HG03175 (cell line): ENCODE data around the gene ZBTB7C.

Experiments
- ATAC-seq: cut with Tn5 transposase; IDR thresholded peaks from one replicate; pipeline ENCODE4 v1.9.1; 2021; ENCODE audit warnings: mild to moderate bottlenecking, moderate library complexity; ENCODE audit not compliant: unreplicated experiment

ZBTB7C gene

GRCh38 chr18:48074929-48075706 lies 334.1 kb downstream of the ZBTB7C start:
- no peak for ATAC-seq

DNA sequence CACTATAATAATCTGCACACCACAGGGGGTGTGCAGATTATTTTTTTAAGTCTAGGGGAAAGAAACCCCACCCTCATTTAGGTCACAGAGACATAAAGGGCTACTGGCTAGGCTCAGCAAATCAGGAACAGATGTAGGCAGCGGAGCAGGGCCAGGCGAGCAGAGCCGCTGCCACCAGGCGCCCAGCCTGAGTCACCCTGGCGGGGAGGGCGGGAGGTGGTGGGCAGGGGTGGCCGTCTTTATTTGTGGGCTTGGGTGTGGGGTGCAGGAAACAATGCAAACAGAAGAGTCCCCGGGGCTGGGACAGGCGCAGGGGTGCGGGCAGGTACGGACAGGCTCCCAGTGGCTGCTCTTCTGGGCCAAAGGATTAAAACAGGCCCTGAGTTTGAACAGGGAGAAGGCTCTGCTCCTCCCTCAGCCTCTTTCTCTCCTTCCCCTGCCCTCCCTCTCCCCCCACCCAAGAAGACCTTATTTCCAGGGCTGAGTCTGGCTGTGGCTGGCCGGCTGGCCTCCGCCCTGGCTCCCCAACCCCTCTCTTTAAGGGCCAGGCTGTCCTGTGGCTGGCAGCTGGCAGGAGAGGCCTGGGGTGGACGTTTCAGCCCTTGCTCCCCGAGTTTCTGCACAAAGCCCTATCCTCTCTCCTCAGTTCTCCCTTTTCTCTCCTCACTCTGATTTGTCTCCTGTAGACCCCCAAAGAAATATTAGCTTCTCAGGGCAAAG lies 335.8 kb downstream of the ZBTB7C start:
- ATAC-seq = no peak

- no peak for ATAC-seq
These were observed 336.6 kb downstream of the ZBTB7C start for GRCh38 chr18:48072428-48073204.

DNA sequence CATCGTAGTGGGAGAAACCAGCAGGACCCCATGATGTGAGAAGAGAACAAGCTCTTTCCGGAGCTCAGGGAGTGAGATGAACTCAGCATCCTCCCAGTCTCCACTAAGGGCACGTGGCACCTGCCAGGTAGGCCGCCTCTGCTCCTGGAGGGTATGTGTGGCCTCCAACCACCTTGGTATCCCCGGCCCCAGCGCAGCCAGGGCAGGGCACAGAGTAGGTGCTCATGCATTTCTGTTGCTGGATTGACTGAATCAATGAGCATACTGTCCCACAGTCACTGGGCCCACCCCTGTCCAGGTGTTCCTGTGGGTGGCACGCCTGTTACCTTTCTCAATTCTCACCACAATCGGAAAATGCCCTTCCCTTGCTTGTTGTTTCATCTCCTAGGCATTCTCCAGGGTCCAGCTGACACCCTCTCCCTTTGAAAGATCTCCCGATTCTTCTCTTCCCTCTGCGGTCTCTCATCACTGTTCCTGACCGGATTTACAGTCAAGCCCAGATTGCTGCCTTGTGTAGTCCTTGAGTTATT lies 340.2 kb downstream of the ZBTB7C start:
- ATAC-seq = no peak

DNA sequence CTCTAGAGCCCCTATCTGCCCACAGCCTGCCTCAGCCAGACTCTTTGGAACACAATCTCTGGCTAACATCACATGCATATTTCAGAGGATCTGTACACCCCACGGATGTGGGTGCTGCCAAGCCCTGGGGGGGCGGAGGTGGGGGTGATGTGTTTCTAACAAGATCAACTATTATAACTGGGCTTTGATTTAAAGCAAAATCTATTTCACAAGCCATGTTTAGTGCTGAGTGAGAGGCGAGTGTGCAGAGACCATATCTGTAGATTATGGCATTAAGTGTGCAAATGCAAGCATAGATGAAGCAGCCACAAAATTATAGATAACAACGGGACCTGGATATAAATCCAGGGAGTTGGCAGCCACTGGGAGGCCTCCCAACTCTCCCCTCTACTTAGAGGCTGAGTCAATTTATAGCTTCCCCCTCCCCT lies 342.9 kb downstream of the ZBTB7C start:
- no peak for ATAC-seq

DNA sequence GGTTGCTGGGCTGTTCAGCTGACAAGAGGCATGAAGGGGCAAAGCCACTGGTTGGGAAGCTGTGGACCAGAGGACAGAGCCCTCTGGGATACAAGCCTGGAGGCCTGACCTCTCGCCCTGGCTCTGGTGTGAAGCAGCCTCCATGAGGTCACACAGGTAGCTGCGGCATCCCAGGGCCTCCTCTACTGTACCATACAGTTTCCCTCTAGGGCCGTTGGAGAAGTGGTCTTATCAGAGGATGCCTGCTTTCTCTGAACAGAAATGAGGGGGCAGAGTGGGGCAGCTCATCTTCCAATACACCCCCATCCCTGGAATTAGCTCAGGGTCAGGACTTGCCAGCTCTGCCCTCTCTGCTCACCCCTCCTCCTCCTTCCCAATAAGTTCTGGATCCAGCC lies 343.6 kb downstream of the ZBTB7C start:
- ATAC-seq = no peak

- no peak for ATAC-seq
These were observed 344.1 kb downstream of the ZBTB7C start for GRCh38 chr18:48064978-48065600.

DNA sequence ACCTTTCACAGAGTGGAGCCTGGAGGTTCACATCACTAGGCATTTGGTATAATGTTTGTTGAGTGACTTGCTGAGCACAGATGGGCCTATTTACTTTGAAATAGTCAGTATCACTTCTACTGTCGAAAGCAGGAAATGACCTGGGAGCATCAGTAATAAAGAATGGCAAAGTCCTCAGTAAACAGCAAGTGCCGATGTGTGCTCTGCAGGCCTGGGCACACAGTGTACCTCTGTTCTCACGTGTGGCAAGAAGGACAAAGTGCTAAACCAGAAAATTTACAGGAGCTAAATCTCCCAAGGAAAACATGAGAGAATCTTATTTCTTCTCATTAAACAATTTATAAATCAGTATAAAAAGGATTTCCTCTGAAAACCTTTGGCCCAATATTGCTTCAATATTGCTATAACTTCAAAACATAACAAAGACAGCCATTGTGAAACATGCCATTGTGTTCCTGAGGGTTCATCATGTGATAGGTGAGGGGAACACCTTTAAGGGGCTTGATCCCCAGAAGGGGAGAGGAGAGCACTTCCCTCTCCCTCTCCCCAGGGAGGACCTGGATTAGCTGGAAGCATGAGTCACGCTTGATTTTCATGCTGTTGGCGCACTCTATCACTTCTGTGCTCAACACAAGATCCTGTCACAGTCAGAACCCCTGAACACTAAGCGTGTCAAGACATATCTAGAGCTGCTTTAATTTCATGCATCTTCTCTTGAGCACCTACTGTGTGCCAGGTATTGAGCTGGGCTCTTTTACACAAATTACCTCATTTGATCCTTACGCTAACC lies 347.2 kb downstream of the ZBTB7C start:
- no peak for ATAC-seq

DNA sequence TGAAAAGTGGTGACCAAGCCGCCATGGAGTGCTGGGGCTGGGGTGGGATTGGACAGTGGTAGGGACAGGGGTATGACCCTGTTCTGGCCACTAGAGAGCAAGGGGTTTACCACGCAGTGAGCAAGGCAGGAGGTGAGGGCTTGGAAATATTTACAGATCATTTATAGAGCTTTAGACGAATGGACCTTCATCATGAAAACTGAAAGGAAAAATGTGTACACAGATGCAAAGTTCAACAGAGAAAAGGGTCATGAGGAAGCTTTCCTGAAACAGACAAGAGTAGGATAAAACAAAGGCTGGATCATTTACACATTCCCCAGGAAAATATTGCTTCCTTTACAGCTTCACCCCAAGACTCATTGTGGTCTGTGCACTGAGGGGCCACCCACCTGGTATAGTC lies 348.2 kb downstream of the ZBTB7C start:
- ATAC-seq = no peak

DNA sequence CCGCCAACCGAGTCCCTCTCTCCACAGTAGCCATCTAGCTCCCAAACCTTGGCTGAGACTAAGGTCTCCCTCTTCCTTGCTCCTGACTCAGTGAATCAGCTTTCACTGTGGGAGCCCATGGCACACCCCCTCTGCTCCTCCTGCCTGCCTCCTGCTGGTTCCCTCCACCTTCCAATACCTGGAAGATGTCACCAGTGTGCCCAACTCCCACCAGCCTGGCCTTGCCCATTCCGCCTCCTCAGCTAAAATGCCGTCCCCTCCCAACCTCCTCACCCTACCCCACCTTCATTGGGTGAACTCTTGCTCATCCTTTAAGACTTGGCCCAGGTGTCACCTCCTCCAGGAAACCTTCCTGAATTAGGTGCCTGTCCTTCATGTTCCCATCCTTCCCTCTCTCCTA lies 348.8 kb downstream of the ZBTB7C start:
- no peak for ATAC-seq

DNA sequence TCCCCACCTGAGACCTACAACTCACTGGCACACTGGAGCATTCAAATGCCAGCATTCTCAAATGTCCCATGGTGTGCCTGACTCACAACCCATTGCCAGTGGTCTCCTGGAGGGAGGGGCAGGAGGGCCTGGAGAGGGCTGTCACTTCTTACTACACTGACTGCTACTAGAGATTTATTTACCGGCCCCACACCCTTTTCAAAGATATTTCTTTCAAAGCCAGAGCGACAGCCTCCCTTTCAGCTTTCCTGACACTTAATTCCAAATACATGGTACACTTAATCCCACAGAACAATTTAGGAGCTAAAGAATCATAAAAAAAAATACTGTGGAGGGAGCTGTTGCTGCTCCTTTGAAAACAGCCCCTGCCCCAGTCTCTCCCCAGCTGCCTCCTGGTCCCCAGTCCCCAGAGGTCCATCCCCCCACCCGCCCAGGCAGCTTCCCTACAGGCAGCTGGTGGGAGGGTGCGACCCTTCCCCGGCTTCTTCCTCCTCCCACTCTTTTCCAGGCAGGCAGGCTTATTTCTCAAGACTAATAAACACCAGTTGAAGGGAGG lies 349.6 kb downstream of the ZBTB7C start:
- ATAC-seq = no peak

GRCh38 chr18:48058486-48058885 lies 350.7 kb downstream of the ZBTB7C start:
- ATAC-seq = no peak

- ATAC-seq = no peak
These were observed 352.2 kb downstream of the ZBTB7C start for GRCh38 chr18:48057018-48057417.

DNA sequence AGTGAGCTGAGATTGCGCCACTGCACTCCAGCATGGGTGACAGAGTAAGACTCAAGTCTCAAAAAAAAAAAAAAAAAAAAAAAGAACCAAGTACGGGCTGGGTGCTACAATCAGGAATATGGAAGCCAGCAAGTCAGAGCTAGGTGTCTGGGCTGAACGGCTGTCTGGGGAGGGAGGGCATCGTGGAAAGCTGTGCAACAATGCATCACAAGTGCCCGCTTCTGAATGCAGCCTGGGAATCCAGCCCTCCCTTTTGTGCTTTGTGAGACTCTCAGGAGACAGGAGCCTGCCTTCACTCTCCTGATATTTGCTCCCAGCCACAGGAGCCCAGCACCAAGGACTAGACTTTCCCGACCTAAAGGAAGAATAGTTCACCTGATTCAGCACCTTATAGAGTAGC lies 353.8 kb downstream of the ZBTB7C start:
- ATAC-seq = no peak

DNA sequence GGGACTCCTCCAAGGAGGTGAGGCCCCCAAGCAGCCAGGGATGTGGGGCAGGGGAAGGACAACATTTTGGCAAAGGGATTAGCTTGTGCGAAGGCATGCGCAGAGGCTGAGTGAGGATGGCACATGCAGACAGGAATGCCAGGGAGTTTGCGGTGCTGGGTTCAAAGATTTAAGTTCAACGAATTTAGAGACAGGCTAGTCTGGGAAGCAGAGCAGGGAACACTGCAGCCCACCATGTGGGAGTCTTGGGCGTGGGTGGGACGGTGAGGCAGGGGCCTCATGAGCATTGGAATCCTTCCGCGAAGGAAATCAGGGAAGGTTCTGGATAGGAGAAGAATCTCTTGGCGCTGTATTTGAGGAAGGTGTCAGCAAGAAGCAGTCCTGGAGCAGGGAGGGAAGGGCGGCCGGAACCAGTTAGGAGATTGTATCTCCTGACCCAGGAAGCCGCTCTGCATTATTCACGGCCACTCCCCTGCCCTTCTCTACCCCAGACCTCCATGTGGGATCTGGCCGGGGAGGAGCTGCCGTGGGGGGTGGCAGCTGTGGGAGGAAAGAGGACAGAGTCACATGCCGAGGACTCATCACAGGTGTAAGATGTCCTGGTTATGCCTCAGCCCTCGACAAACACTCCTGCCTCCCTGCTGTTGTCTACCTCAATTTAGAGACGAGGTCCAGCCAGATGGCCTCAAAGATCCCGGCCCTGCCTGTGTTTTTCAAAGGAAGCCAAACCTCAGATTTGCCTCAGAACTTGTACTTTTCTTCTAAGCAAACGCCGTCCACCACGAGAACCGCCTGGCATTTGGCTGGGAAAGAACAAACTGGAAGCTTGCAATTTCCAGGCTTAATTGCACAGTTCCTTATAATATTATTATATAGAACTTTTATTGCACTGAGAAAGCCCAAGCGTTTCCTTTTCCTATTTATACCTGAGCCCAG lies 355.0 kb downstream of the ZBTB7C start:
- ATAC-seq = no peak

DNA sequence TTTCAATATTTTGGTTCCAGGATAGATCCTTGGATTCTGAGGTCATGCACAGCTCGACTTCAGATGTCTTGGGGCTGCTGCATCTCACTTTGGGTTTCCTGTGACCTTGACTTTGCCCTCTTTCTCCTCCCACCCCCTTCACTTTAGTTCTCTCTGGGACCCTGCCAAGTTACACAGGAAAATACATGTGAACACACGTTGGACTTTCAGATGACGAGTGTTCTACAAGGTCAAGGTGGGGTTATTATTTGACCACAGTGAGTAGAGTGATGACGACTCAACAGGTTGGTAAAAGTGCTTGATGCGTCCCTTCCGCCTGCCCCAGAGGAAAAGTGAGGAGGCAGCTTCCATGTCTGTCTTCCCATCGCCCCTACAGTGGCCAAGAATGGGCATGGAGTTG lies 356.3 kb downstream of the ZBTB7C start:
- no peak for ATAC-seq

DNA sequence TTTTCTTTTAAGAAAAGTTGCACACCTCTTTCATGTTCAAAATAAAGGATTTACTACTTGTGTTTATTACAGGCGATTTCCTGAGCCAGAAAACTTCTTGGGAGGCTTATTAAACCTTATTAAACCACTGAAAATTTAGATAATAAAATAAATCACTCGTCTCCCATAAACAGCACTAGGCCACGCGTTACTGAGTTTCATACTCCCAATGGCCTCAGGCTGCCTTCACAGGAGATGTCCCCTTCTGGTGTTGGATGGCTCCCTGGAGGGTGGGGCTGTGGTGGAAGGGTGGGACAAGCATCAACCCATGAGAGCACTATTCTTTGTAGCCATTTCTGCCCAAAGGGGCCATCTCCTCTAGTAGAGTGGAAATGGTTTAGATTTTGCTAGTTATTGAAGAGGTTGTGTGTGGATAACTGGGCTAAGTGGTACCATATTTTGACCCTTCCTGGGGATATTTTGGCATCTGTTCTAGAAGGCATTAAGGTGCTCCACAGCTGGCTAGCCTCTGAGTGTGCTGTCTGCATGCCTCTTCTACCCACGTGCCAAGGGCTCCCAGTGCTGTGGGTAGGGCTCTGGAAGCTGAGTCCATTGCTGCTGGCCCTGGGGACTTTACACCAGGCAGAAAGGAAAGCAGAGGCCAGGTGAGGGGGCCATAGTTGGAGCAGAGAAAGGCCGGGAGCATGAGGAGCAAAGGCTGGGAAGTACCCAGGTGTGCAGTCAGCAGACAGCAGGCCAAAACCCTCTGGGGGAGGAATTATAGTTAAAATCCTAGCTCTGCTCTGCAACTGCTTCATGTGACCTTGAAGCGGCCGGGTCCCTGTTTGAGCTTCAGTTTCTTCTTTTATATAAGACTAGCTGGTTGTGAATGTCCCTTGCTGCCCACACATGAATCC lies 357.0 kb downstream of the ZBTB7C start:
- no peak for ATAC-seq

DNA sequence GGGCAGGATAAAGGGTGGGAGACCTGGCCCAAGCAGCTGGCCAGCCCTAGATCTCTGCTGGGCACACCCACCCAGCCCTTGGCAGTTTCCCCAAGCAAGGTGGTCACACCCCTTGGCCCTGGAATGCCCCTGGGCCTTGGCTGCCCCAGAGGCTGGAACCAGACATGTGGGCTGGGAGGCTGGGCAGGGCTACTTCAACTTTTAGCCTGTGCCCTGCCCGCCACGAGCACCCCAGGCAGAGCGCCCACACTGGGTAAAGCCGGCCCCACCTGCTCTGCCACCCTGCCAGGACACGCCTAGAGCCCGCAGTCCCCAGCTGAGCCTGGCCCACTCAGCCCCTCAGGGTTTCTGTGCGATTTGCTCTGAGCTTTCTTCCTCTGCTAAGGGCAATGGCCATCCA lies 359.0 kb downstream of the ZBTB7C start:
- no peak for ATAC-seq
